ENCODE measurements around the gene SERPINB4. TPM values are rescaled to one million over a fixed set of nuclear protein-coding genes. Genes with fewer than 3 reads are reported as not detected.

The SERPINB4 gene
- total and polyA plus RNA-seq, 2 experiments from 2014 or later: not detected

- no peaks in the 10 kb centered on the region for H3K36me3 ChIP-seq (replicated peaks; ENCODE audit: insufficient read depth, low read depth)
- no peaks in the 10 kb centered on the region for H3K79me2 ChIP-seq
- H3K4me1 ChIP-seq (ENCODE audit: insufficient read depth): no peaks in the 10 kb centered on the region
- no peak overlapping the region for H2AFZ ChIP-seq
- H3K27me3 ChIP-seq: no peaks in the 10 kb centered on the region
- TF ChIP-seq CTCF (IDR thresholded peaks at IDR 0.05; ENCODE audit: poor library complexity) (no peak), EZH2 (IDR thresholded peaks at IDR 0.05; ENCODE audit: borderline replicate concordance) (no peak), EZH2phosphoT487 (IDR thresholded peaks at IDR 0.05; ENCODE audit: low read depth, severe bottlenecking, unreplicated experiment) (no peak)
- H3K9me3 ChIP-seq (ENCODE audit: low read depth): peaks cover 14% of the 10 kb centered on the region
- no peak overlapping the region for H3K4me3 ChIP-seq
- H3K9me2 ChIP-seq (replicated peaks; ENCODE audit: insufficient read depth): no peaks in the 10 kb centered on the region
- DNase-seq (ENCODE audit: low spot score): no peak
- H3K27ac ChIP-seq: no peak overlapping the region
- no peak overlapping the region for H3K4me2 ChIP-seq
- H4K20me1 ChIP-seq (ENCODE audit: insufficient read depth, poor library complexity, severe bottlenecking): no peaks in the 10 kb centered on the region
These were observed 16.2 kb downstream of the SERPINB4 start for GRCh38 chr18:63627819-63628218.

- no peaks in the 10 kb centered on the region for H3K27me3 ChIP-seq
- peaks cover 14% of the 10 kb centered on the region for H3K9me3 ChIP-seq (ENCODE audit: low read depth)
- DNase-seq (ENCODE audit: low spot score): no peak
- no peaks in the 10 kb centered on the region for H4K20me1 ChIP-seq (ENCODE audit: insufficient read depth, poor library complexity, severe bottlenecking)
- H2AFZ ChIP-seq: no peak overlapping the region
- no peak overlapping the region for H3K4me2 ChIP-seq
- H3K4me1 ChIP-seq (ENCODE audit: insufficient read depth): no peaks in the 10 kb centered on the region
- 87% methylated on average over 4 of the region's 4 CpGs for WGBS (ENCODE audit: low lambda C conversion rate, missing lambda C conversion rate)
- no peaks in the 10 kb centered on the region for H3K36me3 ChIP-seq (replicated peaks; ENCODE audit: insufficient read depth, low read depth)
- H3K27ac ChIP-seq: no peak overlapping the region
- no peaks in the 10 kb centered on the region for H3K79me2 ChIP-seq
- no peak for TF ChIP-seq CTCF (IDR thresholded peaks at IDR 0.05; ENCODE audit: poor library complexity)
- TF ChIP-seq EZH2phosphoT487 (IDR thresholded peaks at IDR 0.05; ENCODE audit: low read depth, severe bottlenecking, unreplicated experiment): no peak
- no peak for TF ChIP-seq EZH2 (IDR thresholded peaks at IDR 0.05; ENCODE audit: borderline replicate concordance)
- no peak overlapping the region for H3K4me3 ChIP-seq
- no peaks in the 10 kb centered on the region for H3K9me2 ChIP-seq (replicated peaks; ENCODE audit: insufficient read depth)
These were observed 17.6 kb downstream of the SERPINB4 start for GRCh38 chr18:63626431-63626830.

GRCh38 chr18:63624863-63625262 lies 19.2 kb downstream of the SERPINB4 start:
- H3K4me2 ChIP-seq: no peak overlapping the region
- no peak for DNase-seq (ENCODE audit: low spot score)
- H3K4me1 ChIP-seq (ENCODE audit: insufficient read depth): no peaks in the 10 kb centered on the region
- no peak overlapping the region for H3K4me3 ChIP-seq
- H3K27me3 ChIP-seq: no peaks in the 10 kb centered on the region
- no peak overlapping the region for H2AFZ ChIP-seq
- no peak for TF ChIP-seq CTCF (IDR thresholded peaks at IDR 0.05; ENCODE audit: poor library complexity)
- no peak for TF ChIP-seq EZH2phosphoT487 (IDR thresholded peaks at IDR 0.05; ENCODE audit: low read depth, severe bottlenecking, unreplicated experiment)
- TF ChIP-seq EZH2 (IDR thresholded peaks at IDR 0.05; ENCODE audit: borderline replicate concordance): no peak
- H3K9me3 ChIP-seq (ENCODE audit: low read depth): peaks cover 11% of the 10 kb centered on the region
- no peaks in the 10 kb centered on the region for H3K36me3 ChIP-seq (replicated peaks; ENCODE audit: insufficient read depth, low read depth)
- H4K20me1 ChIP-seq (ENCODE audit: insufficient read depth, poor library complexity, severe bottlenecking): no peaks in the 10 kb centered on the region
- no peaks in the 10 kb centered on the region for H3K79me2 ChIP-seq
- no peaks in the 10 kb centered on the region for H3K9me2 ChIP-seq (replicated peaks; ENCODE audit: insufficient read depth)
- WGBS (ENCODE audit: low lambda C conversion rate, missing lambda C conversion rate): 96% methylated on average over 3 of the region's 3 CpGs
- H3K27ac ChIP-seq: no peak overlapping the region

- TF ChIP-seq EZH2phosphoT487 (IDR thresholded peaks at IDR 0.05; ENCODE audit: low read depth, severe bottlenecking, unreplicated experiment) (no peak), EZH2 (IDR thresholded peaks at IDR 0.05; ENCODE audit: borderline replicate concordance) (no peak), CTCF (IDR thresholded peaks at IDR 0.05; ENCODE audit: poor library complexity) (no peak)
- Histone ChIP-seq H3K79me2 (no peaks in the 10 kb centered on the region), H3K27me3 (no peaks in the 10 kb centered on the region), H3K4me3 (no peak overlapping the region), H4K20me1 (ENCODE audit: insufficient read depth, poor library complexity, severe bottlenecking) (no peaks in the 10 kb centered on the region), H2AFZ (no peak overlapping the region), H3K4me2 (no peak overlapping the region), H3K27ac (no peak overlapping the region), H3K36me3 (replicated peaks; ENCODE audit: insufficient read depth, low read depth) (no peaks in the 10 kb centered on the region), H3K9me3 (ENCODE audit: low read depth) (no peaks in the 10 kb centered on the region), H3K4me1 (ENCODE audit: insufficient read depth) (no peaks in the 10 kb centered on the region), H3K9me2 (replicated peaks; ENCODE audit: insufficient read depth) (no peaks in the 10 kb centered on the region)
- 50% methylated on average over 3 of the region's 3 CpGs for WGBS (ENCODE audit: low lambda C conversion rate, missing lambda C conversion rate)
- no peak for DNase-seq (ENCODE audit: low spot score)
These were observed 24.4 kb downstream of the SERPINB4 start for GRCh38 chr18:63619661-63620060.
